ENCODE results near the gene CADM2. TPM values are rescaled to one million over a fixed set of nuclear protein-coding genes. Genes with fewer than 3 reads are reported as not detected.

The CADM2 gene
- total RNA-seq, 2 donors from 2014 or later = 0.27 to 11.7 TPM

- 44% methylated on average over 1 of the region's 1 CpG for WGBS
Observed at GRCh38 chr3:85051786-85052185, 93.0 kb downstream of the CADM2 start.

GRCh38 chr3:85053626-85054025 is 94.8 kb downstream of the CADM2 start:
- no peaks in the 10 kb centered on the region for H3K4me1 ChIP-seq (replicated peaks)
- 94% methylated on average over 1 of the region's 1 CpG for WGBS
- no peaks in the 10 kb centered on the region for H3K27me3 ChIP-seq (replicated peaks; ENCODE audit: insufficient read depth)
- no peak for DNase-seq (ENCODE audit: low spot score)
- H3K9me3 ChIP-seq = no peaks in the 10 kb centered on the region
- no peak for TF ChIP-seq POLR2A (IDR thresholded peaks at IDR 0.05)
- no peak for TF ChIP-seq POLR2AphosphoS5 (IDR thresholded peaks at IDR 0.05)
- TF ChIP-seq CTCF (IDR thresholded peaks at IDR 0.05) = no peak
- no peak overlapping the region for H3K27ac ChIP-seq
- H3K36me3 ChIP-seq = no peaks in the 10 kb centered on the region
- intact Hi-C loops (cut with DNase I) = no loop called here
- H3K4me3 ChIP-seq = no peak overlapping the region

More at GRCh38 chr3:85051786-85052185, 93.0 kb downstream of the CADM2 start:
- intact Hi-C loops (cut with DNase I) = no loop called here
- no peak for DNase-seq (ENCODE audit: low spot score)
- Histone ChIP-seq H3K36me3 (no peaks in the 10 kb centered on the region), H3K9me3 (no peaks in the 10 kb centered on the region), H3K4me3 (no peak overlapping the region), H3K4me1 (replicated peaks) (no peaks in the 10 kb centered on the region), H3K27ac (no peak overlapping the region), H3K27me3 (replicated peaks; ENCODE audit: insufficient read depth) (no peaks in the 10 kb centered on the region)
- TF ChIP-seq CTCF (IDR thresholded peaks at IDR 0.05) = no peak
- TF ChIP-seq POLR2A (IDR thresholded peaks at IDR 0.05) = no peak

- Histone ChIP-seq H3K4me3 (no peak overlapping the region), H3K27me3 (replicated peaks; ENCODE audit: insufficient read depth) (no peaks in the 10 kb centered on the region), H3K27ac (no peak overlapping the region), H3K4me1 (replicated peaks) (no peaks in the 10 kb centered on the region), H3K36me3 (no peaks in the 10 kb centered on the region), H3K9me3 (no peaks in the 10 kb centered on the region)
- intact Hi-C loops (cut with DNase I) = no loop called here
- DNase-seq (ENCODE audit: low spot score) = no peak
- WGBS = 72% methylated on average over 3 of the region's 3 CpGs
- TF ChIP-seq CTCF (IDR thresholded peaks at IDR 0.05) (no peak), POLR2A (IDR thresholded peaks at IDR 0.05) (no peak), POLR2AphosphoS5 (IDR thresholded peaks at IDR 0.05) (no peak)
Observed at GRCh38 chr3:85054579-85054978, 95.8 kb downstream of the CADM2 start.

GRCh38 chr3:85068911-85069310 is 110.1 kb downstream of the CADM2 start:
- Histone ChIP-seq H3K4me1 (replicated peaks) (no peaks in the 10 kb centered on the region), H3K27me3 (replicated peaks; ENCODE audit: insufficient read depth) (no peaks in the 10 kb centered on the region), H3K9me3 (no peaks in the 10 kb centered on the region), H3K4me3 (no peak overlapping the region), H3K27ac (no peak overlapping the region), H3K36me3 (no peaks in the 10 kb centered on the region)
- 63% methylated on average over 1 of the region's 1 CpG for WGBS
- intact Hi-C loops (cut with DNase I) = no loop called here
- TF ChIP-seq CTCF (IDR thresholded peaks at IDR 0.05) (no peak), POLR2A (IDR thresholded peaks at IDR 0.05) (no peak)
- no peak for DNase-seq (ENCODE audit: low spot score)

GRCh38 chr3:85074003-85074402 is 115.2 kb downstream of the CADM2 start:
- intact Hi-C loops (cut with DNase I) = no loop called here
- H3K36me3 ChIP-seq = no peaks in the 10 kb centered on the region
- no peak for DNase-seq (ENCODE audit: low spot score)
- no peaks in the 10 kb centered on the region for H3K4me1 ChIP-seq (replicated peaks)
- H3K4me3 ChIP-seq = no peak overlapping the region
- no peak for TF ChIP-seq POLR2AphosphoS5 (IDR thresholded peaks at IDR 0.05)
- no peaks in the 10 kb centered on the region for H3K9me3 ChIP-seq
- no peak overlapping the region for H3K27ac ChIP-seq
- 73% methylated on average over 5 of the region's 5 CpGs for WGBS
- no peaks in the 10 kb centered on the region for H3K27me3 ChIP-seq (replicated peaks; ENCODE audit: insufficient read depth)

Data from prostate gland (tissue), 2 donors.